ENCODE results near the gene APOC4. TPM values are rescaled to one million over a fixed set of nuclear protein-coding genes. Genes with fewer than 3 reads are reported as not detected.

Gene APOC4
- total RNA-seq, 1 experiment from 2014 or later: not detected

DNA sequence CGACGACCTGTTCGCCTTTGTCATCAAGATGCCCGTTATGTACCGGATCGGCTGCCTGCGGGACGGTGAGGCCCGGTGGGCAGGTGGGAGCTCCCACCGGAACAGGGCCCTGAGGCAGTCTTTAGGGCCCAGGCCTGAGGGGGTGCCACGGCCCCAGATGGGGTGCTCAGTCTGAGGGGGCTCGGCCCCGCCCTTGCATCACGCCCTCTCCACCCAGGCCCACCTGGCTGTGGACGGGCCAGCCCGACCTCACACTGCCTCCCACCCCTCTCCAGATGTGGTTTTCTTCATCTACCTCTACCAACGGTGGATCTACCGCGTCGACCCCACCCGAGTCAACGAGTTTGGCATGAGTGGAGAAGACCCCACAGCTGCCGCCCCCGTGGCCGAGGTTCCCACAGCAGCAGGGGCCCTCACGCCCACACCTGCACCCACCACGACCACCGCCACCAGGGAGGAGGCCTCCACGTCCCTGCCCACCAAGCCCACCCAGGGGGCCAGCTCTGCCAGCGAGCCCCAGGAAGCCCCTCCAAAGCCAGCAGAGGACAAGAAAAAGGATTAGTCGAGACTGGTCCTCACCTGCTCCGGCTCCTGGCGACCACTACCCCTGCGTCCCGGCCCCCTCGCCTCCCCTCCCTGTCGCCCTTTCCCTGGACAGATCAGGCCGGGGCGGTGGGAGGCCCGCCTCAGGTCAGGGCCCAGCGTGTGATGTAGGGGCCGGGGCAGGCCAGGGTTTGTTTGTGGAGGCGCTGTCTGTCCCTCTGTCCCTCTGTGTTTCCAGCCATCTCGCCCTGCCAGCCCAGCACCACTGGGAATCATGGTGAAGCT, 50.5 kb downstream of the APOC4 start:
- H3K27me3 ChIP-seq (ENCODE audit: insufficient read depth, low read length): no peaks in the 10 kb centered on the region
- Mint-ChIP-seq H3K4me1 (no peaks in the 10 kb centered on the region), H3K27me3 (ENCODE audit: low read depth) (no peaks in the 10 kb centered on the region), H3K9me3 (no peaks in the 10 kb centered on the region), H3K27ac (peak overlapping the region in 1 of 3 experiments; percentile 96; a peak in 1 of 7 replicates), H3K36me3 (ENCODE audit: insufficient read depth in 1 of 3, low read depth in 3 of 3) (peaks cover 13 to 30% (median 25%) of the 10 kb centered on the region in 3 experiments; a peak in 6 of 7 replicates), H3K4me3 (no peak overlapping the region)
- no peak overlapping the region for H3K9ac ChIP-seq (ENCODE audit: extremely low read depth, insufficient read length, low read length)
- H3K4me2 ChIP-seq (ENCODE audit: insufficient read depth, insufficient read length, low read length): no peak overlapping the region
- no peaks in the 10 kb centered on the region for H3K79me2 ChIP-seq (ENCODE audit: insufficient read depth, low read length)
- no peak overlapping the region for H3K14ac ChIP-seq (ENCODE audit: insufficient read depth, low read length)
- H2BK20ac ChIP-seq (ENCODE audit: low read depth, low read length, poor library complexity, severe bottlenecking): no peak overlapping the region
- H2BK15ac ChIP-seq (ENCODE audit: low read depth, low read length): no peak overlapping the region
- no peak overlapping the region for H2BK5ac ChIP-seq (ENCODE audit: insufficient read length, low read length)
- no peak overlapping the region for H3K56ac ChIP-seq (ENCODE audit: insufficient read length, low read depth, low read length)
- H4K20me1 ChIP-seq (ENCODE audit: control insufficient read depth, insufficient read depth, insufficient read length): no peaks in the 10 kb centered on the region
- H3K23ac ChIP-seq (ENCODE audit: insufficient read length, low read depth, low read length): no peak overlapping the region
- H4K8ac ChIP-seq (replicated peaks; ENCODE audit: insufficient read length, low read depth, low read length): no peak overlapping the region
- no peak overlapping the region for H3T11ph ChIP-seq (ENCODE audit: low read length)
- no peaks in the 10 kb centered on the region for H3K9me3 ChIP-seq (ENCODE audit: control insufficient read depth, low read depth, low read length)
- H2AK5ac ChIP-seq (ENCODE audit: insufficient read length, low read length): no peak overlapping the region
- no peak overlapping the region for H2BK12ac ChIP-seq (ENCODE audit: insufficient read length, low read depth, low read length)
- TF ChIP-seq, protein P1, sequence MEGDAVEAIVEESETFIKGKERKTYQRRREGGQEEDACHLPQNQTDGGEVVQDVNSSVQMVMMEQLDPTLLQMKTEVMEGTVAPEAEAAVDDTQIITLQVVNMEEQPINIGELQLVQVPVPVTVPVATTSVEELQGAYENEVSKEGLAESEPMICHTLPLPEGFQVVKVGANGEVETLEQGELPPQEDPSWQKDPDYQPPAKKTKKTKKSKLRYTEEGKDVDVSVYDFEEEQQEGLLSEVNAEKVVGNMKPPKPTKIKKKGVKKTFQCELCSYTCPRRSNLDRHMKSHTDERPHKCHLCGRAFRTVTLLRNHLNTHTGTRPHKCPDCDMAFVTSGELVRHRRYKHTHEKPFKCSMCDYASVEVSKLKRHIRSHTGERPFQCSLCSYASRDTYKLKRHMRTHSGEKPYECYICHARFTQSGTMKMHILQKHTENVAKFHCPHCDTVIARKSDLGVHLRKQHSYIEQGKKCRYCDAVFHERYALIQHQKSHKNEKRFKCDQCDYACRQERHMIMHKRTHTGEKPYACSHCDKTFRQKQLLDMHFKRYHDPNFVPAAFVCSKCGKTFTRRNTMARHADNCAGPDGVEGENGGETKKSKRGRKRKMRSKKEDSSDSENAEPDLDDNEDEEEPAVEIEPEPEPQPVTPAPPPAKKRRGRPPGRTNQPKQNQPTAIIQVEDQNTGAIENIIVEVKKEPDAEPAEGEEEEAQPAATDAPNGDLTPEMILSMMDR (conservative IDR thresholded peaks at IDR 0.05): no peak
- H3K18ac ChIP-seq (ENCODE audit: insufficient read length, low read depth, low read length): no peak overlapping the region
- no peak overlapping the region for H2AFZ ChIP-seq (ENCODE audit: low read length)
- no peak overlapping the region for H3K4ac ChIP-seq (ENCODE audit: low read depth, low read length)
- WGBS (ENCODE audit: extremely low coverage, insufficient read length, low lambda C conversion rate): no CpG with 5 or more reads among the region's 44 CpGs
- DNase-seq: no peak
- H3K23me2 ChIP-seq (ENCODE audit: insufficient read length, low read depth, low read length, poor library complexity, severe bottlenecking): no peaks in the 10 kb centered on the region
- H3K79me1 ChIP-seq (ENCODE audit: insufficient read depth, low read depth, low read length, poor library complexity, severe bottlenecking): no peaks in the 10 kb centered on the region
- H4K91ac ChIP-seq (ENCODE audit: insufficient read length, low read depth, low read length): no peak overlapping the region
- no peaks in the 10 kb centered on the region for H3K4me1 ChIP-seq (ENCODE audit: insufficient read depth, low read length)
- H4K5ac ChIP-seq (ENCODE audit: insufficient read length, low read depth, low read length): no peak overlapping the region
- H3K27ac ChIP-seq (ENCODE audit: insufficient read length, low read depth, low read length): no peak overlapping the region
- H2BK120ac ChIP-seq (ENCODE audit: low read depth, low read length, poor library complexity, severe bottlenecking): no peak overlapping the region

All from H9 (cell line).